NCI-H446 treated with DMSO at 0.1 percent for 48 hours (cell line): ENCODE data around the gene CPE.
A peak's percentile ranks its signal among the peaks of the same experiment; 100 is the strongest.
"Not testable (repeated sequence)": the region's sequence is repeated elsewhere in the genome, so short reads cannot be mapped to it uniquely, and the experiment has no call there.

Experiments used
- DNase-seq: peaks from one replicate; lab custom pipeline; 2025; lab: John Stamatoyannopoulos, UW

Gene CPE

GRCh38 chr4:165403637-165404036 lies 24.8 kb downstream of the CPE start:
- DNase-seq, result peak; percentile 87

- DNase-seq, result no peak
Observed at GRCh38 chr4:165404080-165404479, 25.3 kb downstream of the CPE start.

GRCh38 chr4:165404696-165405095 lies 25.9 kb downstream of the CPE start:
- no peak for DNase-seq

- peak; percentile 68 for DNase-seq
Observed at GRCh38 chr4:165410214-165410613, 31.4 kb downstream of the CPE start.

- DNase-seq, result no peak
Observed at GRCh38 chr4:165415910-165416309, 37.1 kb downstream of the CPE start.

GRCh38 chr4:165418073-165418472 lies 39.3 kb downstream of the CPE start:
- peak; percentile 89 for DNase-seq

GRCh38 chr4:165425629-165426028 lies 46.8 kb downstream of the CPE start:
- DNase-seq, result no peak

GRCh38 chr4:165426331-165426730 lies 47.5 kb downstream of the CPE start:
- DNase-seq, result no peak

- no peak for DNase-seq
Observed at GRCh38 chr4:165426823-165427222, 48.0 kb downstream of the CPE start.

GRCh38 chr4:165428957-165429356 lies 50.1 kb downstream of the CPE start:
- DNase-seq, result no peak

GRCh38 chr4:165433529-165433928 lies 54.7 kb downstream of the CPE start:
- no peak for DNase-seq

GRCh38 chr4:165437691-165438090 lies 58.9 kb downstream of the CPE start:
- peak; percentile 69 for DNase-seq

GRCh38 chr4:165439344-165439743 lies 60.5 kb downstream of the CPE start:
- DNase-seq, result peak; percentile 82

GRCh38 chr4:165439981-165440380 lies 61.2 kb downstream of the CPE start:
- peak; percentile 65 for DNase-seq

- peak; percentile 89 for DNase-seq
Observed at GRCh38 chr4:165440415-165441158, 61.8 kb downstream of the CPE start.

GRCh38 chr4:165443276-165443675 lies 64.5 kb downstream of the CPE start:
- DNase-seq, result no peak

GRCh38 chr4:165448700-165449099 lies 69.9 kb downstream of the CPE start:
- no peak for DNase-seq

GRCh38 chr4:165449333-165449732 lies 70.5 kb downstream of the CPE start:
- no peak for DNase-seq

- DNase-seq, result peak; percentile 64
Observed at GRCh38 chr4:165450871-165451270, 72.1 kb downstream of the CPE start.

- DNase-seq, result not testable (repeated sequence)
Observed at GRCh38 chr4:165453140-165453539, 74.3 kb downstream of the CPE start.

GRCh38 chr4:165454426-165454825 lies 75.6 kb downstream of the CPE start:
- DNase-seq, result no peak

GRCh38 chr4:165457793-165458192 lies 79.0 kb downstream of the CPE start:
- DNase-seq, result peak; percentile 28

- DNase-seq, result no peak
Observed at GRCh38 chr4:165458471-165458870, 79.7 kb downstream of the CPE start.

GRCh38 chr4:165461159-165461821 lies 82.5 kb downstream of the CPE start:
- DNase-seq, result peak; percentile 28
